K562 (cell line): ENCODE data around the gene MED22. TPM values are rescaled to one million over a fixed set of nuclear protein-coding genes. Genes with fewer than 3 reads are reported as not detected.

ENCODE experiments used
- AFF4 ChIP-seq: sonication (generic); formaldehyde crosslinking; IDR thresholded peaks from 2 replicates; pipeline ENCODE4 v1.8.0; 2023; ENCODE audit warnings: mild to moderate bottlenecking, missing genetic modification reagents
- ERF ChIP-seq: fragments of 450-650 bp; formaldehyde crosslinking; IDR thresholded peaks from 2 replicates; pipeline ENCODE4 v1.4.0; 2020; ENCODE audit warnings: mild to moderate bottlenecking, mixed read lengths
- FOXP1 ChIP-seq: sonication (generic); formaldehyde crosslinking; IDR thresholded peaks from 2 replicates; pipeline ENCODE4 v1.8.0; 2022; ENCODE audit warnings: mild to moderate bottlenecking, missing genetic modification reagents
- KDM1A ChIP-seq, 2 experiments: fragments of 450-650 bp; IDR thresholded peaks; 2 replicates each; pipeline ENCODE4 v1.6.1; 2016; ENCODE audit warnings: mild to moderate bottlenecking in 2 of 2
- NONO ChIP-seq, 2 experiments: fragments of 200-400 bp in 1 of 2; fragments of 450-650 bp in 1 of 2; formaldehyde crosslinking in 1 of 2; IDR thresholded peaks; 2 replicates each; pipeline ENCODE4 v1.6.1; 2017; ENCODE audit warnings: low read depth in 2 of 2, mild to moderate bottlenecking in 2 of 2, moderate library complexity in 2 of 2, low read length in 1 of 2
- PATZ1 ChIP-seq: fragments of 250-450 bp; sonication (Bioruptor Pico); IDR thresholded peaks from 2 replicates; pipeline ENCODE4 v1.5.0; 2020; ENCODE audit warnings: mild to moderate bottlenecking, borderline replicate concordance
- SAFB2 ChIP-seq: fragments of 200-400 bp; formaldehyde crosslinking; IDR thresholded peaks from 2 replicates; pipeline ENCODE4 v1.6.1; 2018; ENCODE audit warnings: borderline replicate concordance, low read length, low read depth, moderate library complexity; ENCODE audit not compliant: severe bottlenecking
- SAP30 ChIP-seq: fragments of 200-600 bp; sonication (generic); IDR thresholded peaks from 2 replicates; pipeline ENCODE4 v1.6.1; 2012; ENCODE audit warnings: borderline replicate concordance, low read depth, mild to moderate bottlenecking, moderate library complexity, low read length, control low read depth, inconsistent platforms; ENCODE audit not compliant: insufficient read depth, poor library complexity, severe bottlenecking
- SPI1 ChIP-seq: IDR thresholded peaks from 2 replicates; pipeline ENCODE4 v1.6.1; 2011; ENCODE audit warnings: low read depth, low read length, control low read depth, borderline replicate concordance
- THRB ChIP-seq: fragments of 450-650 bp; formaldehyde crosslinking; conservative IDR thresholded peaks from 2 replicates; pipeline ENCODE4 v1.4.0; 2022; ENCODE audit warnings: mild to moderate bottlenecking, missing genetic modification characterization
- U2AF2 ChIP-seq: fragments of 200-400 bp; formaldehyde crosslinking; optimal IDR thresholded peaks from 2 replicates; pipeline ENCODE3; 2017; ENCODE audit warnings: low read depth, mild to moderate bottlenecking, low read length
- ZBTB33 ChIP-seq: sonication (generic); formaldehyde crosslinking; IDR thresholded peaks from 2 replicates; pipeline ENCODE4 v1.8.1; 2023; ENCODE audit warnings: mild to moderate bottlenecking, missing genetic modification reagents
- ZNF134 ChIP-seq: fragments of 250-450 bp; sonication (Bioruptor Pico); conservative IDR thresholded peaks from 2 replicates; pipeline ENCODE4 v1.4.0; 2020
- ZNF140 ChIP-seq: fragments of 250-450 bp; sonication (Bioruptor Pico); IDR thresholded peaks from 2 replicates; pipeline ENCODE4 v1.8.0; 2021; ENCODE audit warnings: moderate library complexity, mild to moderate bottlenecking, inconsistent platforms
- polyA plus RNA-seq, 8 experiments: library from polyadenylated mRNA; depleted of rRNA in 4 of 8; stranded (reverse) in 5 of 8; unstranded in 3 of 8; fragments of >200 nt; fragmentation: Nextera tagmentation in 2 of 8; fragmentation: Illumina TruSeq in 1 of 8; extraction: Ambion mirVana in 2 of 8; extraction: Trizol in 1 of 8; gene quantifications; 2 replicates each; pipeline versions ENCODE4 v1.2.1 to v1.2.3, GENCODE V29; 2011 to 2014; ENCODE audit warnings: inconsistent platforms in 1 of 8, missing spikeins in 1 of 8
- total RNA-seq, 7 experiments: library from RNA; depleted of rRNA in 6 of 7; stranded (reverse); fragments of >200 nt in 6 of 7; fragmentation: Illumina TruSeq in 2 of 7; extraction: Trizol in 2 of 7; gene quantifications; 2 replicates each; pipeline versions ENCODE4 v1.2.1 to v1.2.3, GENCODE V29; 2011 to 2021; ENCODE audit warnings: low replicate concordance in 1 of 7

The MED22 gene
- total and polyA plus RNA-seq, 9 of the 15 experiments (the other 6 are each of a cell fraction or from before 2014, with no cell fraction given), result 0.73 to 35.6 (median 22.3) TPM

- TF ChIP-seq AFF4 (CRISPR knock-in tag), result no peak; the same call in 1 of the 2 replicates
- no peak for TF ChIP-seq SAP30
- peak; percentile 94 for TF ChIP-seq ZBTB33 (CRISPR knock-in tag)
- no peak for TF ChIP-seq PATZ1
- TF ChIP-seq ZNF134, result no peak
- TF ChIP-seq ZNF140 (CRISPR knock-in tag), result no peak
- no peak for TF ChIP-seq THRB (CRISPR knock-in tag)
- peak; percentile 59 to 82; a peak in 3 of 4 replicates for TF ChIP-seq NONO (IDR thresholded peaks at IDR 0.05; ENCODE audit: low read depth in 2 of 2, low read length in 1 of 2)
- peak; percentile 64; the same call in 1 of the 2 replicates for TF ChIP-seq ERF
- TF ChIP-seq SPI1, result 0 out of 2 replicates have a peak, but pooled peaks have one; percentile 36
- no peak for TF ChIP-seq SAFB2
- no peak for TF ChIP-seq KDM1A (IDR thresholded peaks at IDR 0.05)
- peak; percentile 98 for TF ChIP-seq FOXP1 (CRISPR knock-in tag)
- TF ChIP-seq U2AF2, result no peak
Measured at GRCh38 chr9:133375724-133376654, 28.1 kb upstream of the MED22 start, which contains the start of the genes STKLD1 and SURF4 (continued).
